Liver (tissue), 9 donors: ENCODE data around the gene AIG1. TPM values are rescaled to one million over a fixed set of nuclear protein-coding genes. Genes with fewer than 3 reads are reported as not detected.
"Not testable (repeated sequence)": the region's sequence is repeated elsewhere in the genome, so short reads cannot be mapped to it uniquely, and the experiment has no call there.

ENCODE experiments used
- DNase-seq: peaks from one replicate; pipeline ENCODE4 v3.0.0-alpha.2; 2017; ENCODE audit warnings: low spot score
- H3K27ac ChIP-seq, 2 donors: one replicate each; pipeline ENCODE4 v1.7.0; 2013; ENCODE audit warnings: inconsistent platforms in 2 of 2, low read length in 2 of 2, control low read depth in 1 of 2, low read depth in 1 of 2, mild to moderate bottlenecking in 1 of 2
- H3K27me3 ChIP-seq, 4 donors: one replicate each; pipeline versions ENCODE4 v1.6.1 to v1.7.0; 2013; ENCODE audit warnings: low read length in 3 of 4, inconsistent platforms in 1 of 4, mild to moderate bottlenecking in 1 of 4, moderate library complexity in 1 of 4; ENCODE audit not compliant: control insufficient read depth in 4 of 4, insufficient read depth in 4 of 4
- H3K36me3 ChIP-seq, 4 donors: one replicate each; pipeline versions ENCODE4 v1.6.1 to v1.7.0; 2013; ENCODE audit warnings: low read length in 3 of 4, mild to moderate bottlenecking in 3 of 4, low read depth in 1 of 4, moderate library complexity in 1 of 4; ENCODE audit not compliant: control insufficient read depth in 4 of 4, insufficient read depth in 3 of 4
- H3K4me1 ChIP-seq, 4 donors: one replicate each; pipeline versions ENCODE4 v1.6.1 to v1.7.0; 2013; ENCODE audit warnings: low read length in 3 of 4, mild to moderate bottlenecking in 3 of 4, moderate library complexity in 1 of 4; ENCODE audit not compliant: control insufficient read depth in 4 of 4, insufficient read depth in 4 of 4
- H3K4me3 ChIP-seq, 3 donors: one replicate each; pipeline versions ENCODE4 v1.6.1 to v1.7.0; 2013; ENCODE audit warnings: low read length in 3 of 3, control low read depth in 1 of 3, low read depth in 1 of 3, mild to moderate bottlenecking in 1 of 3
- H3K9ac ChIP-seq, 2 donors: one replicate each; pipeline ENCODE4 v1.7.0; 2013; ENCODE audit warnings: low read length in 2 of 2, mild to moderate bottlenecking in 2 of 2, moderate library complexity in 2 of 2, control low read depth in 1 of 2, low read depth in 1 of 2
- H3K9me3 ChIP-seq, 4 donors: one replicate each; pipeline versions ENCODE4 v1.6.1 to v1.7.0; 2013; ENCODE audit warnings: low read length in 3 of 4; ENCODE audit not compliant: control insufficient read depth in 4 of 4
- EGR1 ChIP-seq, 2 donors: IDR thresholded peaks; 2 replicates each; pipeline ENCODE4 v1.6.1; 2016 to 2018; ENCODE audit warnings: antibody characterized with exemption in 2 of 2, low read depth in 2 of 2
- FOXA2 ChIP-seq: IDR thresholded peaks from 2 replicates; pipeline ENCODE4 v1.6.1; 2016; ENCODE audit warnings: antibody characterized with exemption
- JUND ChIP-seq, 2 donors: IDR thresholded peaks; 2 replicates each; pipeline ENCODE4 v1.6.1; 2016; ENCODE audit warnings: antibody characterized with exemption in 2 of 2
- NR2F2 ChIP-seq: IDR thresholded peaks from 2 replicates; pipeline ENCODE4 v1.6.1; 2016; ENCODE audit warnings: antibody characterized with exemption
- RAD21 ChIP-seq, 2 donors: IDR thresholded peaks; 2 replicates each; pipeline ENCODE4 v1.6.1; 2016; ENCODE audit warnings: antibody characterized with exemption in 2 of 2, mild to moderate bottlenecking in 2 of 2
- RXRA ChIP-seq, 2 donors: IDR thresholded peaks; 2 replicates each; pipeline ENCODE4 v1.6.1; 2017 to 2018; ENCODE audit warnings: antibody characterized with exemption in 2 of 2, mild to moderate bottlenecking in 1 of 2
- TAF1 ChIP-seq: conservative IDR thresholded peaks from 2 replicates; pipeline ENCODE4 v1.6.1; 2016; ENCODE audit warnings: antibody characterized with exemption, mild to moderate bottlenecking
- YY1 ChIP-seq: IDR thresholded peaks from 2 replicates; pipeline ENCODE4 v1.6.1; 2016; ENCODE audit warnings: antibody characterized with exemption, mild to moderate bottlenecking
- WGBS: extraction: QIAGEN DNeasy Blood & Tissue Kit; methylation state at CpG from one replicate; pipeline ENCODE4 v1.1.7; 2013; 5-methylcytosine and 5-hydroxymethylcytosine counted together
- polyA plus RNA-seq, 2 donors: library from polyadenylated mRNA; stranded (reverse) in 1 of 2; unstranded in 1 of 2; fragments of 200-250 nt in 1 of 2; fragments of >200 nt in 1 of 2; fragmentation: Nextera tagmentation in 1 of 2; extraction: Ambion mirVana in 1 of 2; gene quantifications; one replicate each; pipeline versions ENCODE4 v1.2.1 to v1.2.3, GENCODE V29; 2013 to 2015
- total RNA-seq, 2 donors: library from RNA; depleted of rRNA; stranded (reverse); fragments of >200 nt; gene quantifications; one replicate each; pipeline ENCODE4 v1.2.3, GENCODE V29; 2014
- TF ChIP-seq, protein P1 (sequence below): fragments of 150-350 bp; IDR thresholded peaks from 2 replicates; pipeline ENCODE4 v1.5.1; 2017; ENCODE audit warnings: improper control_type of control experiment, low read depth, low read length; ENCODE audit not compliant: missing input control
- TF ChIP-seq, protein P2 (sequence below): IDR thresholded peaks from 2 replicates; pipeline ENCODE4 v1.6.1; 2016; ENCODE audit warnings: antibody characterized with exemption
- donor health status: healthy.
- donor health status: healthy.
- donor health status: healthy.
- donor health status: healthy.
- donor health status: healthy.

AIG1 gene
- total and polyA plus RNA-seq, 4 donors = 74.8 to 169 (median 121) TPM

DNA sequence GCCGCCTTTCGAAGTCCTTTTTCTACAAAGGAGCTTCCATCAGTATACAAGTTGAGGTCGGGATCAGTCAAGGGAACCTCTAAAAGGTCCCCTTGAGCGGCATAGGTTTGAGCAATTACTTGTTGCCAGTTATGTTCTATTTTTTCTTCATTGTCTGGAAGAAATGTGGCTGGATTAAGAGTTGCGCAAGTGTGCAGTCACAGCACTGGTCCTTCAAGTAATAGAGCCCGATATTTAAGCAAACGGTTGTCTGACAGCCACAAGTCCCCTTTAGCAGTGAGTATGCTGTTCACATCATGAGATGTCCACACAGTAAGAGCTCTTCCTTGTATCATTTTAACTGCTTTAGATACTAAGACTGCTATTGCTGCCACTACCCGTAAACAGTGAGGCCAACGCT lies 21.6 kb downstream of the AIG1 start:
- peaks cover 3 to 13% (median 6%) of the 10 kb centered on the region in 4 donors for H3K4me1 ChIP-seq
- not testable (repeated sequence) for H3K9me3 ChIP-seq, H3K36me3 ChIP-seq, H3K9ac ChIP-seq, DNase-seq, H3K27me3 ChIP-seq, H3K4me3 ChIP-seq, H3K27ac ChIP-seq
- 95% methylated on average over 9 of the region's 9 CpGs for WGBS

DNA sequence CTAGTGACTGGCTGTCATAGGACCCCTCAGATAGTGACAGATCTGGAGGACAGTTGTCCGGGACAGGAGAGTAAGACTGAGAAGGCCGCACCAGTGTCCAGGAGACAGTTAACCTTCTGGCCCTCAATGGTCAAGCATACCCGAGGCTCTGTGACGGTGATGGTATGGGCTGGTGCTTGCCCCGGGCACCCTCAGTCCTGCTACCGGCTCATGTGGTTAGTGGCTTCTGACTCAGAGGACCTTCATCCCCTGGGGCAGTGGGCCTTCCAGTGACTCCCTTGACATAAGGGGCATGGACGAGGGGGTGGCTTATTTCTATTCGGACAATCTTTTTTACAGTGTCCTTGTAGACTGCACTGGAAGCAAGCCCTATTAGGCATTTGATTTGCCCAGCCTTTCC lies 23.3 kb downstream of the AIG1 start:
- H3K4me1 ChIP-seq, H3K9me3 ChIP-seq, H3K9ac ChIP-seq, H3K27me3 ChIP-seq, DNase-seq, H3K36me3 ChIP-seq, H3K4me3 ChIP-seq: not testable (repeated sequence)
- H3K27ac ChIP-seq = peak overlapping the region in 1 of 2 donors; percentile 5
- WGBS = 95% methylated on average over 8 of the region's 8 CpGs

DNA sequence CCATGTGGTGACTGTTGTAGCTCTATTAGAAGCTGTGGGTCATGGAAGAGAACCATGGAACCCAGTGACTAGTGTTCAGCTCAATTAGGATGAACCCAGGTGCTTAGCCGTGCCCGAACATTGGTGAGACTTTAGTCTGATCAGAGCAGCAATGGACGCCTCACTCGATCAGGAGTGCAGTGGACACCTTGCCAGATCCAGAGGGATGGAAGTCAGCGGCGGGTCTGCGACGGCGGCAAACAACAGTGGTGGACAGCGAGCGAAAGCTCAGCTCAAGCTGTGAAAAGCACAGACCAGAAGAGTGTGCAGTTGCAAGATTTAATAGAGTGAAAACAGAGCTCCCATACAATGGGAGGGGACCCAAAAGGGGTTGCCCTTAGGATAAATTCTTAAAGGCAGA lies 26.6 kb downstream of the AIG1 start:
- not testable (repeated sequence) for DNase-seq, H3K36me3 ChIP-seq, H3K27ac ChIP-seq, H3K4me3 ChIP-seq, H3K27me3 ChIP-seq, H3K9ac ChIP-seq, H3K9me3 ChIP-seq, H3K4me1 ChIP-seq
- WGBS = 98% methylated on average over 11 of the region's 11 CpGs

DNA sequence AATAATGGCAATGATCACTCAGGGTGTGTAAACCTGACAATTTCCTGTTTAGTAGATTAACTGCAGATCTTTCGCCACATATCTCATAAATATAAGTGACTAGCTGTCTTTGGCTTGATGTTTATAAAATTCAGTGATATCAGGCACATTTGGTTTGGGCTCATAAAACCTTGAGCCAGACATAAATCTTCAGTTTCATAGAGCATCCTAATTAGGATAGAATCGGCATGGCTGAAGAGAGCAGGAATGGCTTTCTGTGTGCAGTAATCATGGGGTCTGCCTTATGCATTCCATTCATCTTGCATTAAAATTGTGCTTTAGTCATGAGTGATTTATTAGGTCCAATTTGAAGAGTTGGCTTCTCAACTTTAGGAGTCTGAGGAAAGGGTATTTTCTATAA lies 27.2 kb downstream of the AIG1 start:
- Histone ChIP-seq H3K27ac (no peak overlapping the region), H3K9ac (no peak overlapping the region), H3K4me1 (peaks cover 0 to 5% (median 3%) of the 10 kb centered on the region in 4 donors), H3K27me3 (no peaks in the 10 kb centered on the region), H3K36me3 (no peaks in the 10 kb centered on the region), H3K4me3 (no peak overlapping the region), H3K9me3 (no peaks in the 10 kb centered on the region)
- 98% methylated on average over 2 of the region's 2 CpGs for WGBS
- no peak for TF ChIP-seq FOXA2
- no peak for TF ChIP-seq EGR1 (IDR thresholded peaks at IDR 0.05; ENCODE audit: low read depth in 2 of 2)
- no peak for DNase-seq

DNA sequence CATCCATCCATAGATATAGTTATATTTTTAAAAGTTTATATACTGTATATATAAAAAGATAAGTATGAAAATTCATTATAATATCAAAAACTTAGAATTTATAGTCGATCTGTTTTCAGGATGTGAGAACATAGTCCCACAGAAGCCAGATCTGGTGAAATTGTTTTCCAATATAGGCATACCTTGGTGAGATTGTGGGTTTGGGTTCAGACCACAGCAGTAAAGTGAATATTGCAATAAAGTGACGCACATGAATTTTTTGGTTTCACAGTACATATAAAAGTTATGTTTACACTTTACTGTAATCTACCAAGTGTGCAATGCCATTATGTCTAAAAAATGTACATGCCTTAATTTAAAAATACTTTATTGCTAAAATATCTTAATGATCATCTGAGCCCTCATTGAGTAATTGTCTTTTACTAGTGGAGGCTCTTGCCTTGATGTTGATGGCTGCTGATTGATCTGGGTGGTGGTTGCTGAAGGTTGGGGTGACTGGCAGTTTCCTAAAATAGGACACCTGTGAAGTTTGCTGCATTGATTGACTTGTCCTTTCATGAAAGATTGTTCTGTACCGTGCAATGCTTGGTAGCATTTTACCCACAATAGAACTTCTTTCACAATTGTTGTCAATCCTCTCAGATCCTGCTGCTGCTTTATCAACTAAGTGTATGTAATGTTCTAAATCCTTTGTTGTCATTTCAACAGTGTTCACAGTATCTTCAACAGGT lies 29.8 kb downstream of the AIG1 start:
- 72% methylated on average over 3 of the region's 3 CpGs for WGBS

DNA sequence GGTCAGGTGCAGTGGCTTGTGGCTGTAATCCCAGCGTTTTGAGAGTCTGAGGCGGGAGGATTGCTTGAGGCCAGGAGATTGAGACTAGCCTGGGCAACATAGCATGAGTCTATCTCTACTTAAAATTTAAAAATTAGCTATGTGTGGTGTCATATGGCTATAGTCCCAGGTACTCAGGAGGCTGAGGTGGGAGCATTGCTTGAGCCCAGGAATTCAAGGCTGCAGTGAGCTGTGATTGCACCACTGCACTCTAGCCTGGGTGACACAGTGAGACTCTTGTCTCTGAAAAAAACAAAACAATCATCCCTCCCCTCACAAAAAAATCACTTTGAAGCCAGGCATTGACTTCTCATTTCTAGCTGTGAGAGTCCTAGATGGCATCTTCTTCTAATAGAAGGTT lies 32.1 kb downstream of the AIG1 start:
- Histone ChIP-seq H3K4me1 (peaks cover 0 to 9% (median 5%) of the 10 kb centered on the region in 4 donors), H3K9me3 (no peaks in the 10 kb centered on the region), H3K27ac (no peak overlapping the region), H3K4me3 (no peak overlapping the region), H3K36me3 (no peaks in the 10 kb centered on the region), H3K9ac (no peak overlapping the region), H3K27me3 (no peaks in the 10 kb centered on the region)
- 97% methylated on average over 2 of the region's 2 CpGs for WGBS
- DNase-seq = no peak
- TF ChIP-seq, protein P1, sequence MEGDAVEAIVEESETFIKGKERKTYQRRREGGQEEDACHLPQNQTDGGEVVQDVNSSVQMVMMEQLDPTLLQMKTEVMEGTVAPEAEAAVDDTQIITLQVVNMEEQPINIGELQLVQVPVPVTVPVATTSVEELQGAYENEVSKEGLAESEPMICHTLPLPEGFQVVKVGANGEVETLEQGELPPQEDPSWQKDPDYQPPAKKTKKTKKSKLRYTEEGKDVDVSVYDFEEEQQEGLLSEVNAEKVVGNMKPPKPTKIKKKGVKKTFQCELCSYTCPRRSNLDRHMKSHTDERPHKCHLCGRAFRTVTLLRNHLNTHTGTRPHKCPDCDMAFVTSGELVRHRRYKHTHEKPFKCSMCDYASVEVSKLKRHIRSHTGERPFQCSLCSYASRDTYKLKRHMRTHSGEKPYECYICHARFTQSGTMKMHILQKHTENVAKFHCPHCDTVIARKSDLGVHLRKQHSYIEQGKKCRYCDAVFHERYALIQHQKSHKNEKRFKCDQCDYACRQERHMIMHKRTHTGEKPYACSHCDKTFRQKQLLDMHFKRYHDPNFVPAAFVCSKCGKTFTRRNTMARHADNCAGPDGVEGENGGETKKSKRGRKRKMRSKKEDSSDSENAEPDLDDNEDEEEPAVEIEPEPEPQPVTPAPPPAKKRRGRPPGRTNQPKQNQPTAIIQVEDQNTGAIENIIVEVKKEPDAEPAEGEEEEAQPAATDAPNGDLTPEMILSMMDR = no peak
- TF ChIP-seq NR2F2 = no peak
- TF ChIP-seq, protein P2, sequence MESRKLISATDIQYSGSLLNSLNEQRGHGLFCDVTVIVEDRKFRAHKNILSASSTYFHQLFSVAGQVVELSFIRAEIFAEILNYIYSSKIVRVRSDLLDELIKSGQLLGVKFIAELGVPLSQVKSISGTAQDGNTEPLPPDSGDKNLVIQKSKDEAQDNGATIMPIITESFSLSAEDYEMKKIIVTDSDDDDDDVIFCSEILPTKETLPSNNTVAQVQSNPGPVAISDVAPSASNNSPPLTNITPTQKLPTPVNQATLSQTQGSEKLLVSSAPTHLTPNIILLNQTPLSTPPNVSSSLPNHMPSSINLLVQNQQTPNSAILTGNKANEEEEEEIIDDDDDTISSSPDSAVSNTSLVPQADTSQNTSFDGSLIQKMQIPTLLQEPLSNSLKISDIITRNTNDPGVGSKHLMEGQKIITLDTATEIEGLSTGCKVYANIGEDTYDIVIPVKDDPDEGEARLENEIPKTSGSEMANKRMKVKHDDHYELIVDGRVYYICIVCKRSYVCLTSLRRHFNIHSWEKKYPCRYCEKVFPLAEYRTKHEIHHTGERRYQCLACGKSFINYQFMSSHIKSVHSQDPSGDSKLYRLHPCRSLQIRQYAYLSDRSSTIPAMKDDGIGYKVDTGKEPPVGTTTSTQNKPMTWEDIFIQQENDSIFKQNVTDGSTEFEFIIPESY = no peak
- no peak for TF ChIP-seq FOXA2
- TF ChIP-seq YY1 = no peak
- no peak for TF ChIP-seq TAF1
- TF ChIP-seq RXRA (IDR thresholded peaks at IDR 0.05) = no peak
- no peak for TF ChIP-seq JUND (IDR thresholded peaks at IDR 0.05)
- TF ChIP-seq RAD21 (IDR thresholded peaks at IDR 0.05) = no peak
- no peak for TF ChIP-seq EGR1 (IDR thresholded peaks at IDR 0.05; ENCODE audit: low read depth in 2 of 2)

More for the DNA sequence above, 29.8 kb downstream of the AIG1 start:
- Histone ChIP-seq H3K27ac (no peak overlapping the region), H3K36me3 (no peaks in the 10 kb centered on the region), H3K9me3 (no peaks in the 10 kb centered on the region), H3K4me1 (peaks cover 0 to 5% (median 2%) of the 10 kb centered on the region in 4 donors), H3K4me3 (no peak overlapping the region), H3K9ac (no peak overlapping the region), H3K27me3 (no peaks in the 10 kb centered on the region)
- no peak for TF ChIP-seq RAD21 (IDR thresholded peaks at IDR 0.05)
- DNase-seq = no peak
